Loucy (cell line): ENCODE measurements around the gene PANX2.

Source experiments
- EZH2phosphoT487 ChIP-seq: fragments of 200-600 bp; IDR thresholded peaks from 2 replicates; pipeline ENCODE4 v1.6.1; 2018; ENCODE audit warnings: antibody characterized with exemption, mild to moderate bottlenecking, moderate library complexity, borderline replicate concordance
- TF ChIP-seq, protein P1 (sequence below): fragments of 200-600 bp; sonication (generic); conservative IDR thresholded peaks from 2 replicates; pipeline ENCODE4 v1.5.1; 2014; ENCODE audit warnings: mild to moderate bottlenecking, antibody characterized with exemption, low read length

DNA sequence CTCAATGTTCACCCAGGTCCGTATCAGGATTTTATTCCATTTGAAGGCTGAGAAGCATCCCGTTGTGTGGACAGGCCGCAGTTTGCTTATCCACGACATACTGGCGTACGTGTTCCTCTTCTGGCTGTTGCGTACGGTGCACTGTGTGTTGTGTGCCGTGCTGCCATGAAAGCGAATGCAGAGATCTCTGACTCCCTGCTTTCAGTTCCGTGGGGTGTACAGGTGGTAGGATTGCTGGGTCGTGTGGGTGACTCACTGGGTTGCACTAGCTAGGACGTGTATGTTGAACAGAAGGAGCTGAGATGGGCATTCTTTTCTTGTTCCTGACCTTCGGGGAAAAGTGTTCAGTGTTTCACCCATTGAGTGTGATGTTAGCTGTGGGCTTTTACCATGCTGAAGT is 40.6 kb downstream of the PANX2 start:
- TF ChIP-seq, protein P1, sequence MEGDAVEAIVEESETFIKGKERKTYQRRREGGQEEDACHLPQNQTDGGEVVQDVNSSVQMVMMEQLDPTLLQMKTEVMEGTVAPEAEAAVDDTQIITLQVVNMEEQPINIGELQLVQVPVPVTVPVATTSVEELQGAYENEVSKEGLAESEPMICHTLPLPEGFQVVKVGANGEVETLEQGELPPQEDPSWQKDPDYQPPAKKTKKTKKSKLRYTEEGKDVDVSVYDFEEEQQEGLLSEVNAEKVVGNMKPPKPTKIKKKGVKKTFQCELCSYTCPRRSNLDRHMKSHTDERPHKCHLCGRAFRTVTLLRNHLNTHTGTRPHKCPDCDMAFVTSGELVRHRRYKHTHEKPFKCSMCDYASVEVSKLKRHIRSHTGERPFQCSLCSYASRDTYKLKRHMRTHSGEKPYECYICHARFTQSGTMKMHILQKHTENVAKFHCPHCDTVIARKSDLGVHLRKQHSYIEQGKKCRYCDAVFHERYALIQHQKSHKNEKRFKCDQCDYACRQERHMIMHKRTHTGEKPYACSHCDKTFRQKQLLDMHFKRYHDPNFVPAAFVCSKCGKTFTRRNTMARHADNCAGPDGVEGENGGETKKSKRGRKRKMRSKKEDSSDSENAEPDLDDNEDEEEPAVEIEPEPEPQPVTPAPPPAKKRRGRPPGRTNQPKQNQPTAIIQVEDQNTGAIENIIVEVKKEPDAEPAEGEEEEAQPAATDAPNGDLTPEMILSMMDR, result no peak
- TF ChIP-seq EZH2phosphoT487, result no peak
